Measurements from ENCODE around the gene STARD4. TPM values are rescaled to one million over a fixed set of nuclear protein-coding genes. Genes with fewer than 3 reads are reported as not detected.

STARD4 gene
- total RNA-seq, result 10 to 100 TPM; 32.2 to 88.1 (median 79.5) TPM

- Histone ChIP-seq H3K27me3 (no peaks in the 10 kb centered on the region), H3K36me3 (no peaks in the 10 kb centered on the region), H3K4me3 (peak within 1 kb of the TSS; percentile 70 to 92 (median 78)), H3K27ac (peak within 1 kb of the TSS; percentile 84 to 95 (median 90)), H3K4me1 (no peaks in the 10 kb centered on the region), H3K9me3 (no peaks in the 10 kb centered on the region)
- peak; percentile 93 to 98 (median 97) for DNase-seq
- TF ChIP-seq CTCF (IDR thresholded peaks at IDR 0.05), result no peak
- peak; percentile 95 to 98 for TF ChIP-seq POLR2A (IDR thresholded peaks at IDR 0.05)
Observed at GRCh38 chr5:111512375-111513130, at the start of gene STARD4. STARD4 (minus strand) TSS chr5:111512535; CDS start chr5:111507433, 5,102 bp downstream.

- DNase-seq, result no peak
- Histone ChIP-seq H3K27ac (no peak overlapping the region), H3K36me3 (no peaks in the 10 kb centered on the region), H3K9me3 (no peaks in the 10 kb centered on the region), H3K27me3 (no peaks in the 10 kb centered on the region), H3K4me1 (no peaks in the 10 kb centered on the region), H3K4me3 (no peak overlapping the region)
- TF ChIP-seq CTCF (IDR thresholded peaks at IDR 0.05) (no peak), POLR2A (IDR thresholded peaks at IDR 0.05) (no peak)
Observed at GRCh38 chr5:111559680-111560079, 47.3 kb upstream of the STARD4 start.

GRCh38 chr5:111557686-111558085, 45.4 kb upstream of the STARD4 start:
- TF ChIP-seq CTCF (IDR thresholded peaks at IDR 0.05) (no peak), POLR2A (IDR thresholded peaks at IDR 0.05) (no peak)
- no peak overlapping the region for H3K27ac ChIP-seq
- no peaks in the 10 kb centered on the region for H3K9me3 ChIP-seq
- no peaks in the 10 kb centered on the region for H3K27me3 ChIP-seq
- no peaks in the 10 kb centered on the region for H3K4me1 ChIP-seq
- no peak for DNase-seq
- no peaks in the 10 kb centered on the region for H3K36me3 ChIP-seq
- H3K4me3 ChIP-seq, result no peak overlapping the region

GRCh38 chr5:111557111-111557510, 44.8 kb upstream of the STARD4 start:
- no peaks in the 10 kb centered on the region for H3K36me3 ChIP-seq
- H3K27me3 ChIP-seq, result no peaks in the 10 kb centered on the region
- no peaks in the 10 kb centered on the region for H3K9me3 ChIP-seq
- DNase-seq, result no peak
- H3K4me1 ChIP-seq, result no peaks in the 10 kb centered on the region
- TF ChIP-seq POLR2A (IDR thresholded peaks at IDR 0.05), result no peak
- no peak for TF ChIP-seq CTCF (IDR thresholded peaks at IDR 0.05)
- no peak overlapping the region for H3K4me3 ChIP-seq
- no peak overlapping the region for H3K27ac ChIP-seq

GRCh38 chr5:111556501-111556900, 44.2 kb upstream of the STARD4 start:
- Histone ChIP-seq H3K4me3 (no peak overlapping the region), H3K36me3 (no peaks in the 10 kb centered on the region), H3K27ac (no peak overlapping the region), H3K9me3 (no peaks in the 10 kb centered on the region), H3K4me1 (no peaks in the 10 kb centered on the region), H3K27me3 (no peaks in the 10 kb centered on the region)
- DNase-seq, result no peak
- TF ChIP-seq CTCF (IDR thresholded peaks at IDR 0.05), result no peak
- no peak for TF ChIP-seq POLR2A (IDR thresholded peaks at IDR 0.05)

All from Peyer's patch (tissue), 4 donors.